K562 (cell line): Measurements from ENCODE around the gene BCHE. TPM values are rescaled to one million over a fixed set of nuclear protein-coding genes. Genes with fewer than 3 reads are reported as not detected.

Experiments
- ATAC-seq: fragments of 200-7000 bp; cut with Tn5 transposase; 3 replicates; pipeline ENCODE4 v1.9.1; 2020; ENCODE audit warnings: moderate library complexity
- BruUV-seq: library from RNA; stranded (reverse); fragments of 400-500 nt; replicated peaks from 2 replicates; lab custom pipeline; 2021; lab: Mats Ljungman, UMichigan
- CTCF ChIA-PET: fragments of 300-600 bp; formaldehyde crosslinking; extraction: SDS; loops from one replicate; lab custom pipeline; 2021; ENCODE audit warnings: low intra/inter-chr PET ratio; lab: Yijun Ruan, JAX
- POLR2A ChIA-PET: fragments of 300-600, 350-650 bp; sonication (Branson Sonifier 250); formaldehyde crosslinking; extraction: SDS; loops from one replicate; lab custom pipeline; 2021; ENCODE audit warnings: antibody characterized with exemption, inconsistent platforms; lab: Yijun Ruan, JAX
- DNase-seq, 4 experiments: peaks; one replicate each; pipeline versions ENCODE4 v3.0.0 to v3.0.0-alpha.2; 2011 to 2018; ENCODE audit warnings: low spot score in 3 of 4, mixed read lengths in 3 of 4; ENCODE audit errors: extremely low read depth in 1 of 4
- FAIRE-seq: peaks from 2 replicates; lab custom pipeline; 2011; peaks lifted over from hg19 to GRCh38; lab: Jason Lieb, UNC
- H2AFZ ChIP-seq: 2 replicates; pipeline ENCODE4 v1.6.0; 2011; ENCODE audit warnings: low read depth, low read length, control low read depth, inconsistent platforms
- H3K27ac ChIP-seq: fragments of 200-600 bp; 3 replicates; pipeline ENCODE4 v1.8.0; 2011; ENCODE audit warnings: low read depth, mild to moderate bottlenecking, control low read depth, inconsistent platforms, low read length, moderate library complexity, mixed read lengths; ENCODE audit errors: extremely low read depth
- H3K27me3 ChIP-seq, 2 experiments: fragments of 300-600 bp in 1 of 2; 2 replicates in 1 of 2; 3 replicates in 1 of 2; pipeline versions ENCODE4 v1.6.0 to v1.8.0; 2011; ENCODE audit warnings: inconsistent platforms in 2 of 2, low read length in 2 of 2, mild to moderate bottlenecking in 1 of 2, mixed read lengths in 1 of 2, moderate library complexity in 1 of 2; ENCODE audit not compliant: control insufficient read depth in 2 of 2, insufficient read depth in 2 of 2
- H3K36me3 ChIP-seq: fragments of 300-600 bp; 3 replicates; pipeline ENCODE4 v1.8.0; 2011; ENCODE audit warnings: mild to moderate bottlenecking, low read length, inconsistent platforms; ENCODE audit not compliant: control insufficient read depth, insufficient read depth
- H3K4me1 ChIP-seq, 2 experiments: fragments of 200-600 bp in 1 of 2; replicated peaks in 1 of 2; 2 replicates in 1 of 2; 3 replicates in 1 of 2; pipeline versions ENCODE4 v1.5.1 to v1.8.0; 2011; ENCODE audit warnings: inconsistent platforms in 2 of 2, low read length in 2 of 2, mild to moderate bottlenecking in 1 of 2, mixed read lengths in 1 of 2, moderate library complexity in 1 of 2; ENCODE audit not compliant: control insufficient read depth in 2 of 2, insufficient read depth in 2 of 2
- H3K4me2 ChIP-seq: 2 replicates; pipeline ENCODE4 v1.6.1; 2011; ENCODE audit warnings: low read length, control low read depth, inconsistent platforms, mixed read lengths; ENCODE audit not compliant: insufficient read depth
- H3K4me3 ChIP-seq: fragments of 200-600 bp; sonication (generic), shearing (Covaris generic); 2 replicates; pipeline ENCODE4 v1.5.1; 2016; ENCODE audit warnings: control low read depth, inconsistent platforms
- H3K79me2 ChIP-seq: fragments of 200-600 bp; 3 replicates; pipeline ENCODE4 v1.8.0; 2011; ENCODE audit warnings: low read length, inconsistent platforms; ENCODE audit not compliant: control insufficient read depth, insufficient read depth
- H3K9ac ChIP-seq, 2 experiments: 2 replicates each; pipeline versions ENCODE4 v1.6.0 to v1.6.1; 2011; ENCODE audit warnings: low read depth in 2 of 2, low read length in 2 of 2, control low read depth in 1 of 2, inconsistent platforms in 1 of 2, mild to moderate bottlenecking in 1 of 2, mixed read lengths in 1 of 2; ENCODE audit not compliant: insufficient read depth in 1 of 2
- H3K9me1 ChIP-seq: one replicate; pipeline ENCODE4 v1.6.0; 2011; ENCODE audit warnings: inconsistent platforms, mild to moderate bottlenecking, low read length, moderate library complexity; ENCODE audit not compliant: control insufficient read depth, insufficient read depth
- H3K9me3 ChIP-seq: replicated peaks from 2 replicates; pipeline ENCODE4 v1.5.1; 2011; ENCODE audit warnings: low read depth, low read length, inconsistent platforms; ENCODE audit not compliant: control insufficient read depth, insufficient read depth
- H4K20me1 ChIP-seq: replicated peaks from 2 replicates; pipeline ENCODE4 v1.6.1; 2011; ENCODE audit warnings: low read length, inconsistent platforms, mixed read lengths; ENCODE audit not compliant: control insufficient read depth, insufficient read depth
- KDM1A ChIP-seq, 2 experiments: fragments of 450-650 bp; IDR thresholded peaks; 2 replicates each; pipeline ENCODE4 v1.6.1; 2016; ENCODE audit warnings: mild to moderate bottlenecking in 2 of 2
- MAFK ChIP-seq: IDR thresholded peaks from 2 replicates; pipeline ENCODE4 v1.6.1; 2011; ENCODE audit warnings: low read length, improper control_type of control experiment
- MEIS2 ChIP-seq: fragments of 450-650 bp; IDR thresholded peaks from 2 replicates; pipeline ENCODE4 v1.6.1; 2014; ENCODE audit warnings: mild to moderate bottlenecking; ENCODE audit not compliant: partially characterized antibody
- NFIC ChIP-seq: fragments of 450-650 bp; IDR thresholded peaks from 2 replicates; pipeline ENCODE4 v1.6.1; 2017; ENCODE audit warnings: mild to moderate bottlenecking, inconsistent platforms
- SRSF1 ChIP-seq: fragments of 200-400 bp; formaldehyde crosslinking; IDR thresholded peaks from 2 replicates; pipeline ENCODE4 v1.6.1; 2017; ENCODE audit warnings: mild to moderate bottlenecking, low read depth, low read length, moderate library complexity
- SUPT5H ChIP-seq: fragments of 450-650 bp; IDR thresholded peaks from 2 replicates; pipeline ENCODE4 v1.6.1; 2016
- ZNF408 ChIP-seq: fragments of 250-450 bp; sonication (Bioruptor Pico); IDR thresholded peaks from 2 replicates; pipeline ENCODE4 v1.4.0; 2020; ENCODE audit warnings: low read depth, mild to moderate bottlenecking, moderate library complexity
- whole genome bisulfite sequencing: fragments of 100-300 bp; shearing (Covaris generic); methylation state at CpG from one replicate; pipeline ENCODE4 v1.1.6; 2016; ENCODE audit warnings: low coverage, mixed read lengths; ENCODE audit not compliant: insufficient coverage; ENCODE audit errors: missing lambda C conversion rate; 5-methylcytosine and 5-hydroxymethylcytosine counted together
- in situ Hi-C: fragments of 300-500 bp; cut with MboI; formaldehyde crosslinking; loops from 4 replicates; pipeline ENCODE4 v1.15.0; 2018; ENCODE audit warnings: inconsistent platforms, mixed read lengths
- intact Hi-C: fragments of 100-400 bp; cut with micrococcal nuclease; formaldehyde crosslinking; loops from 2 replicates; pipeline ENCODE4 v1.14.2; 2022
- polyA plus RNA-seq, 8 experiments: library from polyadenylated mRNA; depleted of rRNA in 4 of 8; stranded (reverse) in 5 of 8; unstranded in 3 of 8; fragments of >200 nt; fragmentation: Nextera tagmentation in 2 of 8; fragmentation: Illumina TruSeq in 1 of 8; extraction: Ambion mirVana in 2 of 8; extraction: Trizol in 1 of 8; gene quantifications; 2 replicates each; pipeline versions ENCODE4 v1.2.1 to v1.2.3, GENCODE V29; 2011 to 2014; ENCODE audit warnings: inconsistent platforms in 1 of 8, missing spikeins in 1 of 8
- total RNA-seq, 7 experiments: library from RNA; depleted of rRNA in 6 of 7; stranded (reverse); fragments of >200 nt in 6 of 7; fragmentation: Illumina TruSeq in 2 of 7; extraction: Trizol in 2 of 7; gene quantifications; 2 replicates each; pipeline versions ENCODE4 v1.2.1 to v1.2.3, GENCODE V29; 2011 to 2021; ENCODE audit warnings: low replicate concordance in 1 of 7
- TF ChIP-seq, protein P1 (sequence below): fragments of 450-650 bp; IDR thresholded peaks from 2 replicates; pipeline ENCODE4 v1.6.1; 2016; ENCODE audit warnings: missing biosample characterization, missing genetic modification characterization
- TF ChIP-seq, protein P2 (sequence below): fragments of 450-650 bp; formaldehyde crosslinking; IDR thresholded peaks from 2 replicates; pipeline ENCODE4 v1.4.0; 2020; ENCODE audit warnings: mild to moderate bottlenecking, moderate library complexity
- TF ChIP-seq, protein P3 (sequence below): IDR thresholded peaks from 2 replicates; pipeline ENCODE4 v1.6.1; 2011; ENCODE audit warnings: borderline replicate concordance, low read depth, mild to moderate bottlenecking, moderate library complexity, low read length; ENCODE audit not compliant: insufficient read depth, poor library complexity, severe bottlenecking

Gene BCHE
- total and polyA plus RNA-seq, 9 of the 15 experiments (the other 6 are each of a cell fraction or from before 2014, with no cell fraction given): 0.09 to 0.24 (median 0.12) TPM; not detected in 2

DNA sequence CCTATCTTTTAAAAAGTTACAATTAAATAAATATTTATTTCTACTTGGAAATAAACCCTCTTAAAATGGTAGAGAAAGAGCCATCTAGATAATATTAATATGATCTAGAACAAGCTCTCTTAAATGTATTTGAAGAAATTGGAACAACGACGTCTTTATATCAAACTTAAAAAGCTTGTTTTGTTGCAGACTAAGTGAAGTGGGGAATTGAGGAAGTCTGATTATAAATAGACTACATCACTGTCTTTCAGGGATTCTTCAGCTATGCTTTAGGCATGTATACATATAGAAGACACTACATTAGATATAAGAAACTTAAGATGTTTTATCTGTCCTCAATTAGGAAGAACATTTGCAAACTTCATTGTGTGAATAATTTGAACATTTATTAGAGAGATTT is 1.8 kb downstream of the BCHE start:
- Histone ChIP-seq H3K4me3 (no peak overlapping the region), H2AFZ (no peak overlapping the region), H3K9me1 (no peaks in the 10 kb centered on the region), H3K27ac (no peak overlapping the region), H3K4me2 (no peak overlapping the region), H3K9ac (no peak overlapping the region), H3K36me3 (no peaks in the 10 kb centered on the region), H3K4me1 (no peaks in the 10 kb centered on the region), H4K20me1 (no peaks in the 10 kb centered on the region), H3K27me3 (no peaks in the 10 kb centered on the region), H3K9me3 (no peaks in the 10 kb centered on the region), H3K79me2 (no peaks in the 10 kb centered on the region)
- DNase-seq: no peak
- 0% methylated on average over 2 of the region's 2 CpGs for WGBS
- no peak for FAIRE-seq
- intact Hi-C loops (no loop called here), in situ Hi-C loops (no loop called here)
- no peak for TF ChIP-seq KDM1A (IDR thresholded peaks at IDR 0.05)
- TF ChIP-seq, protein P1, sequence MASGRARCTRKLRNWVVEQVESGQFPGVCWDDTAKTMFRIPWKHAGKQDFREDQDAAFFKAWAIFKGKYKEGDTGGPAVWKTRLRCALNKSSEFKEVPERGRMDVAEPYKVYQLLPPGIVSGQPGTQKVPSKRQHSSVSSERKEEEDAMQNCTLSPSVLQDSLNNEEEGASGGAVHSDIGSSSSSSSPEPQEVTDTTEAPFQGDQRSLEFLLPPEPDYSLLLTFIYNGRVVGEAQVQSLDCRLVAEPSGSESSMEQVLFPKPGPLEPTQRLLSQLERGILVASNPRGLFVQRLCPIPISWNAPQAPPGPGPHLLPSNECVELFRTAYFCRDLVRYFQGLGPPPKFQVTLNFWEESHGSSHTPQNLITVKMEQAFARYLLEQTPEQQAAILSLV (tag): no peak
- no peak for ATAC-seq
- CTCF ChIA-PET: no interaction called here
- POLR2A ChIA-PET: no interaction called here
- BruUV-seq: no TSS peak

DNA sequence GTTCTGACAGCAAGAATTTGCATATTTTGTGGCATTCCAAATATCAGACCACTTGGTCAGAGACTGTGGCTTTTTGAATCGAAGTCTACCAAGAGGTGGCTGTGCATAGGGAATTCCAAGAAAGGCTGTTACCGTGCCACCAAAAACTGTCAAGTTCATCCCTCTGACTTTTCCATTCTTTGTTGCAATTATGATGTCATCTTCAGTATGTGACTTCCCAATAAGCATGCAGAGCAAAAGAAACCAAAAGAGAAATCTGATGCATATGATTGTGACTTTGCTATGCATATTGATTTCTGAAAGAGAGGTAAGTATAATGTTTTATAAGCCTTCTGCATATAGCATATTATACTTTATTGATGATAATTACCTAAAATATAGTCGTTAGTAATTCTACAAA is 6.5 kb downstream of the BCHE start:
- no peak overlapping the region for H2AFZ ChIP-seq
- H3K9ac ChIP-seq: no peak overlapping the region
- BruUV-seq: no TSS peak
- intact Hi-C loops: no loop called here
- 0% methylated on average over 3 of the region's 3 CpGs for WGBS
- ChIA-PET CTCF (no interaction called here), POLR2A (interaction anchor here (0.6 kb wide), 1 partner anchor 154 kb away, joined by 3 read pairs; no protein-coding TSS in a partner anchor)
- ATAC-seq: no peak
- no peak overlapping the region for H3K4me2 ChIP-seq
- in situ Hi-C loops: no loop called here
- H3K27me3 ChIP-seq: no peaks in the 10 kb centered on the region
- H3K36me3 ChIP-seq: no peaks in the 10 kb centered on the region
- H3K9me1 ChIP-seq: no peaks in the 10 kb centered on the region
- DNase-seq: no peak
- no peak for FAIRE-seq
- H3K9me3 ChIP-seq: no peaks in the 10 kb centered on the region; the same call in 1 of the 2 replicates
- no peaks in the 10 kb centered on the region for H4K20me1 ChIP-seq
- no peak overlapping the region for H3K27ac ChIP-seq
- H3K4me1 ChIP-seq: no peaks in the 10 kb centered on the region
- no peak for TF ChIP-seq NFIC
- no peak for TF ChIP-seq MEIS2
- TF ChIP-seq, protein P2, sequence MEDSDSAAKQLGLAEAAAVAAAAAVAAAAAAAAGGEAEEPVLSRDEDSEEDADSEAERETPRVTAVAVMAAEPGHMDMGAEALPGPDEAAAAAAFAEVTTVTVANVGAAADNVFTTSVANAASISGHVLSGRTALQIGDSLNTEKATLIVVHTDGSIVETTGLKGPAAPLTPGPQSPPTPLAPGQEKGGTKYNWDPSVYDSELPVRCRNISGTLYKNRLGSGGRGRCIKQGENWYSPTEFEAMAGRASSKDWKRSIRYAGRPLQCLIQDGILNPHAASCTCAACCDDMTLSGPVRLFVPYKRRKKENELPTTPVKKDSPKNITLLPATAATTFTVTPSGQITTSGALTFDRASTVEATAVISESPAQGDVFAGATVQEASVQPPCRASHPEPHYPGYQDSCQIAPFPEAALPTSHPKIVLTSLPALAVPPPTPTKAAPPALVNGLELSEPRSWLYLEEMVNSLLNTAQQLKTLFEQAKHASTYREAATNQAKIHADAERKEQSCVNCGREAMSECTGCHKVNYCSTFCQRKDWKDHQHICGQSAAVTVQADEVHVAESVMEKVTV (CRISPR knock-in tag): no peak
- TF ChIP-seq MAFK: no peak
- TF ChIP-seq, protein P3, sequence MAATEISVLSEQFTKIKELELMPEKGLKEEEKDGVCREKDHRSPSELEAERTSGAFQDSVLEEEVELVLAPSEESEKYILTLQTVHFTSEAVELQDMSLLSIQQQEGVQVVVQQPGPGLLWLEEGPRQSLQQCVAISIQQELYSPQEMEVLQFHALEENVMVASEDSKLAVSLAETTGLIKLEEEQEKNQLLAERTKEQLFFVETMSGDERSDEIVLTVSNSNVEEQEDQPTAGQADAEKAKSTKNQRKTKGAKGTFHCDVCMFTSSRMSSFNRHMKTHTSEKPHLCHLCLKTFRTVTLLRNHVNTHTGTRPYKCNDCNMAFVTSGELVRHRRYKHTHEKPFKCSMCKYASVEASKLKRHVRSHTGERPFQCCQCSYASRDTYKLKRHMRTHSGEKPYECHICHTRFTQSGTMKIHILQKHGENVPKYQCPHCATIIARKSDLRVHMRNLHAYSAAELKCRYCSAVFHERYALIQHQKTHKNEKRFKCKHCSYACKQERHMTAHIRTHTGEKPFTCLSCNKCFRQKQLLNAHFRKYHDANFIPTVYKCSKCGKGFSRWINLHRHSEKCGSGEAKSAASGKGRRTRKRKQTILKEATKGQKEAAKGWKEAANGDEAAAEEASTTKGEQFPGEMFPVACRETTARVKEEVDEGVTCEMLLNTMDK: no peak
- TF ChIP-seq SUPT5H: no peak
- no peak for TF ChIP-seq SRSF1
- TF ChIP-seq ZNF408: no peak
- H3K79me2 ChIP-seq: no peaks in the 10 kb centered on the region
- no peak overlapping the region for H3K4me3 ChIP-seq
